Measurements from ENCODE around the gene SRPK2. TPM values are rescaled to one million over a fixed set of nuclear protein-coding genes. Genes with fewer than 3 reads are reported as not detected.

Gene SRPK2
- total RNA-seq, 1 donor from 2014 or later = 58.5 TPM

DNA sequence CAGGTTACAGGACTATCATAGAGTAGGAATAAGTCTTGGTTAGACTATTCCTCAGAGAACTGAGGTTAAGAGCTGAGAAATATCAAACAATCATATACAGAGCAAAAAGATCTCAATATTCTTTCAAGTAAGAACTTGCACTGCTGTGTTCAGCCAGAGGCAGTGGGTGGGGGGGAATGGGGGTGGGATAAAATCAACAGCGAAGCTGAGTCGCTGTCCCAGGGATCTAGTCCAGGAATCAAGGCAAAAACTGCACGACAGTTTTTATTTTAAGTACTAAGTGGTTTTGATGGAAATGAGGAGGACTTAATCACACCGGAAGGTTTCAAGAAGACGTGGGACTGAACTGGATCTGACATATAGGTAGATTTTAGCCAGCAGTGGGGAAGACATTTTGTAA is 159.1 kb downstream of the SRPK2 start:
- TF ChIP-seq CTCF (IDR thresholded peaks at IDR 0.05) = no peak
- Mint-ChIP-seq H3K4me3 (ENCODE audit: unreplicated experiment) (no peak overlapping the region), H3K27ac (ENCODE audit: unreplicated experiment) (peak overlapping the region; percentile 54)

DNA sequence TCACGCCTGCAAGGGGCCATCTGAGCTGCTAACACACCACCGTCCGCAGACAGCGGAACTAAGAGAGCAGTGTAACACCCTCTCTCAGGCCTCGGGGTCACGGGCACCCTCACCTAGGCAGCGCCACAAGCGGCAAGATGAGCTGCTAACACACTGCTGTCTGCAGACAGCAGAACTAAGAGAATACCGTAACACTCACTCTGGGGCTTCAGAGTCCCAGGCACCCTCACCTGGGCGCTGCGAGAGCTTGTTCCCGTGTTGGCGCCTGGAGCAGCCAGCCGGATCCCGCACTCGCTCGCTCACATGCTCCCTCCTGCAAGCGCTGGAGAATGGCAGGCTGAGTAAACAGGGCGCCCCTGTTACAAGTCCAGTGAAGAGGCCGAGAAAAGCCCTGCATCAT is 160.2 kb downstream of the SRPK2 start:
- peaks cover 28% of the 10 kb centered on the region for H3K4me1 Mint-ChIP-seq (ENCODE audit: low read depth)
- no peaks in the 10 kb centered on the region for H3K27me3 Mint-ChIP-seq (ENCODE audit: low read depth)
- DNase-seq (ENCODE audit: low spot score) = no peak
- no peak for TF ChIP-seq CTCF (IDR thresholded peaks at IDR 0.05)
- no peak overlapping the region for H3K27ac Mint-ChIP-seq (ENCODE audit: unreplicated experiment)
- H3K36me3 Mint-ChIP-seq (ENCODE audit: low read depth) = no peaks in the 10 kb centered on the region
- H3K4me3 Mint-ChIP-seq (ENCODE audit: unreplicated experiment) = no peak overlapping the region
- peaks cover 6% of the 10 kb centered on the region for H3K9me3 Mint-ChIP-seq (ENCODE audit: low read depth)

More for the DNA sequence above, 159.1 kb downstream of the SRPK2 start:
- H3K27me3 Mint-ChIP-seq (ENCODE audit: low read depth) = no peaks in the 10 kb centered on the region
- peaks cover 6% of the 10 kb centered on the region for H3K9me3 Mint-ChIP-seq (ENCODE audit: low read depth)
- H3K4me1 Mint-ChIP-seq (ENCODE audit: low read depth) = peaks cover 26% of the 10 kb centered on the region
- DNase-seq (ENCODE audit: low spot score) = no peak
- no peaks in the 10 kb centered on the region for H3K36me3 Mint-ChIP-seq (ENCODE audit: low read depth)

- Mint-ChIP-seq H3K9me3 (ENCODE audit: low read depth) (peaks cover 6% of the 10 kb centered on the region), H3K4me1 (ENCODE audit: low read depth) (peaks cover 36% of the 10 kb centered on the region), H3K27me3 (ENCODE audit: low read depth) (no peaks in the 10 kb centered on the region), H3K4me3 (ENCODE audit: unreplicated experiment) (no peak overlapping the region), H3K27ac (ENCODE audit: unreplicated experiment) (no peak overlapping the region), H3K36me3 (ENCODE audit: low read depth) (no peaks in the 10 kb centered on the region)
- TF ChIP-seq CTCF (IDR thresholded peaks at IDR 0.05) = no peak
- DNase-seq (ENCODE audit: low spot score) = no peak
Measured at GRCh38 chr7:105227391-105227790, 161.3 kb downstream of the SRPK2 start.

DNA sequence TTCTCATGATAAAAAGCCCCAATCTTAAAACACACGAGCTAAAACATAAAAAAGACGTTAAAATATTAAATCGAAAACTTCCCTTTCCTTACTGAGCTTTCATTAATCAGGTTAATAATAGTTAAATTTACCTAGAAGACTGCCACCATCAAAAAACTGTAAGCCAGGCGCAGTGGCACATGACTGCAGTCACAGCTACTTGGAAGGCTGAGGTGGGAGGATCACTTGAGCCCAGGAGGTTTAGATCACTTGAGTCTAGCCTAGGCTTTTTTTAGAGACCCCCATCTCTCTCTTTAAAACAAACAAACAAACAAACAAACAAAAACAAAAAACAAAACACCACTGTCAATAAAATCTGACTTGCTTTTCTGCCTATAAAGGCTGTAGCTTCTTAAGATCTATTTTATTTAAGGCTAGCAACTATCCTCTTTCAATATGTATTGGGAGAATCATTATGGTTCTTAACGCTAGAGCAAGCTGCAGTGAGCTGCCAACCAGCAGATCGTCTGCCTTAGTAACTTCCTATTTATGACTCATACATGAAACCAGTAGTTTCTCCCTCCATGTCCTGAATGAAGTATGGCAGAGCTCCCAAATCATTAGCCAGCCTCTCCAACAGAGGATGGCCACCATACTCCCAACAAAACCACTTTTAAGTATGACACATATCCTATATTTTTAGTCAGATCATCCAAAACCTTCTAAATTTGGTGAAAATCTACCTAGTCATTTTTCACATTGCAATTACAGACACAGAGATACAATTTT is 163.7 kb downstream of the SRPK2 start:
- Mint-ChIP-seq H3K36me3 (ENCODE audit: low read depth) (no peaks in the 10 kb centered on the region), H3K27ac (ENCODE audit: unreplicated experiment) (peak overlapping the region; percentile 84), H3K4me3 (ENCODE audit: unreplicated experiment) (no peak overlapping the region), H3K9me3 (ENCODE audit: low read depth) (peaks cover 6% of the 10 kb centered on the region), H3K4me1 (ENCODE audit: low read depth) (peaks cover 47% of the 10 kb centered on the region), H3K27me3 (ENCODE audit: low read depth) (no peaks in the 10 kb centered on the region)
- DNase-seq (ENCODE audit: low spot score) = no peak
- TF ChIP-seq CTCF (IDR thresholded peaks at IDR 0.05) = no peak

DNA sequence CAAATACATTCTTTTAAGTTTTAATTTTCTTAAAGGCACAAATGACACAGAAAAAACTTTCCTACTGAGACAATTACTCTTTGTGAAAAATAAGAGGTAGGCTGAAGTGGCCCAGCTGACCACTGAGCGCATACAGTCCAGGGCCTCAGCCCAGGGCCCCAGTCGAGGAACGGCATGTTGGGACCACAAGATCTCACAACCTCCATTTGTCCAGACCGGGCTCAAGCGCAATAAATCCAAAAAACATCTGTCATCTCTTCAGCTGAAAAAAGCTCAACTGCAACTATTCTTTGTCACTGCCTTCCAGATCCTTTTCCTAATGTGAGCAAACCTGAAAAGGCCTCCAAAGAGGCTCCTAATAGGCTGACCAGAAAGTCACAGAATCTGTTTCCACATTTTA is 165.8 kb downstream of the SRPK2 start:
- no peak for DNase-seq (ENCODE audit: low spot score)
- peaks cover 6% of the 10 kb centered on the region for H3K9me3 Mint-ChIP-seq (ENCODE audit: low read depth)
- TF ChIP-seq CTCF (IDR thresholded peaks at IDR 0.05) = no peak
- H3K4me3 Mint-ChIP-seq (ENCODE audit: unreplicated experiment) = no peak overlapping the region
- peaks cover 50% of the 10 kb centered on the region for H3K4me1 Mint-ChIP-seq (ENCODE audit: low read depth)
- H3K27ac Mint-ChIP-seq (ENCODE audit: unreplicated experiment) = no peak overlapping the region
- no peaks in the 10 kb centered on the region for H3K27me3 Mint-ChIP-seq (ENCODE audit: low read depth)
- H3K36me3 Mint-ChIP-seq (ENCODE audit: low read depth) = no peaks in the 10 kb centered on the region
